Measurements from ENCODE around the gene CHPF2. TPM values are rescaled to one million over a fixed set of nuclear protein-coding genes. Genes with fewer than 3 reads are reported as not detected.

The CHPF2 gene, protein sequence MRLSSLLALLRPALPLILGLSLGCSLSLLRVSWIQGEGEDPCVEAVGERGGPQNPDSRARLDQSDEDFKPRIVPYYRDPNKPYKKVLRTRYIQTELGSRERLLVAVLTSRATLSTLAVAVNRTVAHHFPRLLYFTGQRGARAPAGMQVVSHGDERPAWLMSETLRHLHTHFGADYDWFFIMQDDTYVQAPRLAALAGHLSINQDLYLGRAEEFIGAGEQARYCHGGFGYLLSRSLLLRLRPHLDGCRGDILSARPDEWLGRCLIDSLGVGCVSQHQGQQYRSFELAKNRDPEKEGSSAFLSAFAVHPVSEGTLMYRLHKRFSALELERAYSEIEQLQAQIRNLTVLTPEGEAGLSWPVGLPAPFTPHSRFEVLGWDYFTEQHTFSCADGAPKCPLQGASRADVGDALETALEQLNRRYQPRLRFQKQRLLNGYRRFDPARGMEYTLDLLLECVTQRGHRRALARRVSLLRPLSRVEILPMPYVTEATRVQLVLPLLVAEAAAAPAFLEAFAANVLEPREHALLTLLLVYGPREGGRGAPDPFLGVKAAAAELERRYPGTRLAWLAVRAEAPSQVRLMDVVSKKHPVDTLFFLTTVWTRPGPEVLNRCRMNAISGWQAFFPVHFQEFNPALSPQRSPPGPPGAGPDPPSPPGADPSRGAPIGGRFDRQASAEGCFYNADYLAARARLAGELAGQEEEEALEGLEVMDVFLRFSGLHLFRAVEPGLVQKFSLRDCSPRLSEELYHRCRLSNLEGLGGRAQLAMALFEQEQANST
- 10 to 100 TPM in 2 of 3 donors, 1 to 10 TPM in 1; 9.9 to 19.1 (median 10.9) TPM for polyA plus RNA-seq

DNA sequence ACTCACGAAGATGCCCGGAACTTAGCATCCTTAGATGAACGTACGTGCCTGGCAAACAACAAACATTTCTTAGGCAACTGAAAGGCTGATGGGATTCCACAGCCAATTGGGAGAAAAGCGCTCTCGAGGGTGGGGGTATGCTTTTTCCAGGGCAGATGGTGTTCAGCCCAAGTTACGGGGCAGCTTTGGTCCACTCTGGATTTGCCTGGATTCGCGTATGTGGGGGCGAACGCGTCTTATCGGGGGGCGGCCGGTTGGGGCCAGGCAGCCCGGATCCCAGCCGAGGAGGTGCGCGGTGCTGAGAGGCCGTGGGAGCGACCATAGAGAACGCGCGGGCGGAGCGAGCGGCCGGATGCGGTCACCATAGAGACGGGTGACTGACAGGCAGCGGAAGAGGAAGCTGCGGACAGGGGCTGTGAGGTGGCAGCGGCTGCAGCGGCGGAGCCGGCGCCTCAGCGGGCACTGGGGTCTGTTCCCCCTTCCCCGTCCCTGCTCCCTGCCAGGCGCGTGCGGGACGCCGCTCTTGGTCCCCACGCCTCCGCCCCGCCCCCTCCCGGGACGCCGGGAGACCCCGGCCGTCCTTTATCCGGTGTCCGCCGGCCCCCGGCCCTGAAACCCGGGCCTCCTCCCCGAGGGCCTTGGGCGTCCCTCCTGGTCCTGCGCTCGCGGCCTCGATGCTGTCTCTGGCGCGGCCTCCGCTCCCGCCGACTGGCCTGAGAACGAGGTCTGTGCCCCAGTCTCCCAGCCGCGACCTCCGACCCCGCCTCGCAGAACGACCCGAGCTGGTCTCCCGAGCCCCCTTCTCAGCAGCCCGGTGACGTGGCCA is at the start of gene CHPF2:
TSS of gene CHPF2 (plus strand) at position 393 of the 826 bp plus-strand sequence. CDS start 1,529 bp downstream, outside the sequence.
- 0 to 1% (median 1%) methylated on average over 64 to 73 of the region's 79 CpGs for WGBS, 3 donors
- H3K27ac ChIP-seq (ENCODE audit: low read depth, low read length) = no peak within 1 kb of the TSS

DNA sequence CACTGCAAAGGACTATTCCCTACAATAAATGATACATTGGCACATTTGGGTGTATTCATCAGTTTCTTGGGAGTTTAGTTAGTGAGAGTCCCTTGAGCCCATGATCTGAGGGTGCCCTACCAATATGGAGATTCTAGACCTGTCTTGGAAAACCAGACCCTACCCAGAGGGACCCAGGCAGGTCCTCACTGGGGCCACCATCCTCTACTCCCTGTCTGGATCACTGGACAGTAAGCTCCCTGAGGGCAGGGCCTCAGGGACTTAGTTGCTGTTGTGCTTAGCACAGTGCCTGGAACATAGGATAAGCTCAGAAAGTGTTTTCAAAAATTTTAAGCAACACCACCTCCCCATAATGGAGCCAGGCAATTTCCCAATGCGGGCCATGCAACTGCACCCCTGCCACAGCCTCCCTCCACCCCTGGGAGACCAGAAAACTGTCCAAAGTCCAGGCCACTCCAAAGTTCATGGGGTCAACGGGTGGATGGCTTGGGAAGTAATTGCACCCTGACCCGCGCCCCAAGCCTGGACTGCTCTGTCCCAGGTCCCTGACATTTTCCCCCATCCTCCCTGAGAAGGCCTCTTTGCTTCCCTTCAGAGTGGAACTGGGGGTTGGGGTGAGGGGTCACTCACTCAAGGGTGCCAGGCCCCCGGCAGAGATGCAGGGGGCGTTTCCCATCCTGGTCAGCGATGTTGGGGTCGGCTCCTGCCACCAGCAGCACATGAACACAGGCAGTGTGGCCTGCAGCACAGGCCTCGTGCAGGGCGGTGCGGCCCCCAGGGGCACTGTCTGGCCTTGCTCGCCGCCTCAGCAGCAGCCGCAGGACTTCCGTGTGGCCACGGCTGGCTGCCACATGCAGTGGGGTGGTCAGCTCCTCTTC is 46.3 kb upstream of the CHPF2 start:
- no peak overlapping the region for H3K27ac ChIP-seq (ENCODE audit: low read depth, low read length)
- WGBS, 3 donors = 69 to 81% (median 80%) methylated on average over 16 of the region's 16 CpGs

DNA sequence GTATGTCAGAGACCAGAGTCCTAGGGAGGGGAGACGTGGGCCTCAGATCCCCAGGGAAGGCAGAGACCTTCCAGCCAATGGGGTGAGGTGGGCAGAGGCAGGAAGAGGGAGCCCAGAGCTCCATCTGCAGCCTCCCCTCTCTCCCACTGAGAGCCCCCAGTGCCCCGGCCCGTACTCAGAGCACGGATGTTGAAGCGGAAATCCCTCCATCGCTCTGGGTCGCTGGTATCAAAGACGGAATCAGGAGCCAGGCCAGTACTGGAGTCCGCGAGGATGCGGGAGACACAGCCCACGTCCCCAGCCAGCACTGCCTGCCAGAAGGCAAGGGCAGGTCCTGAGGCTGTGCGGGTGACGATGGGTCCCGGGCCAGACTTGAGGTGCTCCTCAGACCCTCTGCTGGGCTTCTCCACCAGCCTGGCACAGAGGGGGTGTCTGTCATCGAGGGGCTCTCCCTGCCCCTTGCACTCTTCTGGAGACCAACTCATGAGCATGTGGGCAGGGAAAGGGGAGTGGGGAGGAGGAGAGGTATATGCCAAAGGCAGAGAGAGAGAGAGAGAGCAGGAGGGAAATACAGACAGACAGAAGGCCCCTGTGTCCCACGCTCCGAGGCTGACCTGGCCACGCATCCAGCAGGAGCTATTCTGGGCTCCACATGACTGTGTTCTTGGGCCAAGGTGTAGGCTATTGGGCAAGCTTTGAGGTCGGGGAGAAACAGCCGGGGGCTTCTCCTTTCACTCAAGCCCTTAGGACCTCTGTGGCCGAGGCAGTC is 45.5 kb upstream of the CHPF2 start, which contains the start of gene ASB10:
TSS of gene ASB10 (minus strand) at position 611 of the 769 bp plus-strand sequence. CDS start at position 491, 120 bp downstream.
- H3K27ac ChIP-seq (ENCODE audit: low read depth, low read length) = no peak within 1 kb of the TSS
- 68 to 74% (median 71%) methylated on average over 22 of the region's 22 CpGs for WGBS, 3 donors

DNA sequence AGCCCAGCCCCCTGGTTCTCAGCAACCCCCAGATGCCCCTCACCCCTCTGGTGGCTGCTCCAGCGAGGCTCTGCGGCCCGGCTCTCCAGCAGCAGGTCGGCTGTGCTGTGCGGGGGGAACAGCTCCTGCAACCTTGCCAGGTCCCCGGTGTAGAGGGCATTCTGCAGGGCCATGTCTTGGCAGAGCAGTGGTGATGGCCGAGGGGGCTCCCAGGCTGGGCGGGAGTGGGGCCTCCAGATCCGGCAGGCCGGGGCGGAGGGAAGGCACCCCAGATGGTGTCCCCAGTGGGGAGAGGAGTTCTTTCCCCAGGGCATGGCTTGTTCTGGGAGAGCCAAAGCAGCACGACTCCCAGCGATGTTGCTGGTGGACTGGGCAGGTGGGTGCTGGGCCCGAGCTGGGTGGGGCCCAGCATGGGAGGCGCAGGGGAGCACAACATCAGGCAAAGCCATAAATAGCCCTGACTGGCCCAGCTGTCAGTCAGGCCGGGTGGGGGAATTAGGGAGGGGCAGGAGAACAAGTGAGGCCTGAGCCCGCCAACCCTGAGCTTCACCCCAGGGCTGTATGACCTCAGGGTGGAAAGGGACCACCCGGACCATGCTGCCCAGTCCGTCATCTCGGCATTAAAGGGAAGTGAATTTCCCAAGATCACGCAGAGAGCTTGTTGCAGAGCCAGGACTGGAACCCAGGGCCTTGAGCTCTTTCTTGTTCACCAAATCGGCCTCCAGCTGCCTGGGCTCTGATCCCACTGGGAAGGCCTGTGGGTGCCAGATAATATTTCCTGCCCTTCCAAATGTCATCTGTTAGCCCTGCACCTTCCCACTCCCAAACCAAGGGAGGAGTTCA is 44.7 kb upstream of the CHPF2 start:
- 85 to 89% (median 86%) methylated on average over 22 of the region's 22 CpGs for WGBS, 3 donors

DNA sequence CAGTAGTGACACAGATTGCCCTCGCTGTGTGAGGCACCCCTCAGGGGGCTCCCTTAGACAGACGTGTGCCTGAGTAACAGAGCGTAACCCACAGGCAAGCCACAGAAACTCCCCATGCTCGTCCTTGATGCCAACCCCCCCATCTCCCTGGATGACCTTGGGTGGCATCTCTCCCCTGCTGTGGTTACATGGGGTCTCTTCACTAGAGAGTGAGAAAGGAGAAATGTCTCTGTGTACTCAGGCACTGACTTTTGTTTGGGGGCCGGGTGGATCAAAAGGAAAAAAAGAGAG is 44.1 kb upstream of the CHPF2 start:
- no peak overlapping the region for H3K27ac ChIP-seq (ENCODE audit: low read depth, low read length)
- WGBS, 3 donors = 56 to 69% (median 61%) methylated on average over 5 of the region's 5 CpGs

More for the DNA sequence above, 44.7 kb upstream of the CHPF2 start:
- no peak overlapping the region for H3K27ac ChIP-seq (ENCODE audit: low read depth, low read length)

DNA sequence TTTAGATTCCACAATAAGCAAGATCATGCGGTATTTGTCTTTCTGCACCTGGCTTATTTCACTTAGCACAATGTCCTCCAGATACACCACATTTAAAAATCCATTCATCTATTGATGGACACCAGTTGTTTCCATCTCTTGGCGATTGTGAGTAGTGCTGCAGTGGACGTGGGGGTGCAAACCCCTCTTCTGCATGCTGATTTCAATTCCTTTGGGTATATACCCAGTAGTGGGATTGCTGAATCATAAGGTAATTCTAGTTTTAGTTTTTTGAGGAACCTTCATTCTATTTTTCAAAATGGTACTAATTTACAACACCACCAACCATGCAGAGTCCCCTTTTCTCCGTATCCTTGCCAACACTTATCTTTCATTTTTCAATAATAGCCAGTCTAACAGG is 43.2 kb upstream of the CHPF2 start:
- no peak overlapping the region for H3K27ac ChIP-seq (ENCODE audit: low read depth, low read length)
- WGBS, 3 donors = 50 to 86% (median 81%) methylated on average over 4 of the region's 4 CpGs

DNA sequence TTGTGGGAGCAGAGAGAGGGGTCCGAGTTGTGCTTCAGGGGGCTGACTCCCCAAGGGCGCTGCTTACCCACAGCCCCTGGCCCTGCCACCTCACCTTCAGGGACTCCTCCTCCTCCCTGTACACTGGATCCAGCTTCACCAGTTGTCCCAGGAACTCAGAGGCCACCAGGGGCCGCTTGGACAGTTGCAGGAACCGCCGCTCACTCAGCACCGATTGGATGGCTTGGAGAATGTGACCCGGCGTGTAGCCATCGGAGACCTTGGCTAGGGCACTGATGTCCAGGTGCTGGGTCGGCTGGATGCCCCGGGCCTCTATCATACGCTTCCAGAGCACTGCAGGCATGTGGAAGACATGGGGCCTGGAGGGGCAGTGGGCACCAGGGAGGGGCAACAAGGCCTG is 40.7 kb upstream of the CHPF2 start:
- H3K27ac ChIP-seq (ENCODE audit: low read depth, low read length) = no peak overlapping the region
- 78 to 83% (median 81%) methylated on average over 12 of the region's 12 CpGs for WGBS, 3 donors

DNA sequence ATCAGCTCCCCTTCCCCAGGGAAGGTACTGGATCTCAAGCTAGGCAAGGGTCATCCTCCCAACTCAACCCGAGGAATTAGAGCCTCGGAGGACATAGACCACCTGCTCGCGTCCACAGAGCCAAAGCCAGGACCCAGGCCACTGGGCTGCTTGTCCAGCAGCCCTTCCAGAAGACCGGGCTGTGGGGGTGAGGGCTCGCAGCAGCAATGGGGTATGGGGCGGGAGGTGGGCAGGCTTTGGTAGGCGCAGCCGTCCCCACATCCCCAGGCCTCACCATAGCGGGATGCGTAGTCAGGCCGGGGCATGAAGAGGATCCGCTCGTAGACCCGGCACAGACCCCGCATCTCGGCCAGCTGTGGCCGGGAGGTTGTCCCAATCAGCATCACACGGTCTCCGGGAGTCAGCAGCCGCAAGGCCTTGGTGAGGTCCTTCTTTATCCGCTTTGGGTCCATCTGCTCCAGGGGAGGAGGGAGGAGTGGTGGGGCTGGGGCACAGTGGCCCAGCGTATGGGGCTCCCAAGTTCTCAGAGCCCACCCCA is 40.2 kb upstream of the CHPF2 start:
- no peak overlapping the region for H3K27ac ChIP-seq (ENCODE audit: low read depth, low read length)
- WGBS, 3 donors = 93 to 96% (median 95%) methylated on average over 23 of the region's 23 CpGs

DNA sequence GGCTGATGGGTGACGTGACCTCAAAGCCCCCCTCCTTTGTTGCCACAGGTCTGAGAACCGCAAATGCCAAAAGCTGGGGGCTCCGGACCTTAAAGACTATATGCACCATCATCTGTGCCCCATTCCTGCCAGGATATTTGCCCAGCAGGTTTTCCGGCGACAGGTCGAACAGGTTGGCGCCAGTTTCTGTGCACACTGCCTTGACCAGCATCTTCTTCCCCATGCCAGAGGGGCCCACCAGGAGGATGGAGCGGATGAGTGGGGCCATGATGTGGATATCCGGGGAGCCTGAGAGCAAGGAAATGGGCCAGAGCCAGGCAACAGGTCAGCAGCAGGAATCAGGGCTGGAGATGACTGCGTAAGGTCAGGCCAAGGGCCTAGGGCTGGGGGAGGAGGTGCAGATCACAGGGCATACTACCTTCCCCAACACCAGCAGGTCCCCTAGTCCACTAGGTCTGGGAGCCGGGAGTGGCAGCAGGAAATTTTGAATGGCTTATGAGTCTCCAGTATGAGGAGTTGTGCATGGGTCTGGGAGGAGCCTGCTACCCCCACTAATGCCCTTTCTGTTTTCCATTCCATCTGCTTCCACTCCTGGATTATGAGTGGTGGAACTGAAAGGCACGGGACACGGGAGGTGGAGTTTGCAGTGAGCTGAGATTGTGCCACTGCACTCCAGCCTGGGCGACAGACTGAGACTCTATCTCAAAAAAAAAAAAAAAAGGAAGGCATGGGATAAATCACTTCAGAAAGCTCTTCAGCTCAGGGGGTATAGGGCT is 38.9 kb upstream of the CHPF2 start:
- WGBS, 3 donors = 92 to 93% (median 93%) methylated on average over 14 of the region's 14 CpGs
- no peak overlapping the region for H3K27ac ChIP-seq (ENCODE audit: low read depth, low read length)

DNA sequence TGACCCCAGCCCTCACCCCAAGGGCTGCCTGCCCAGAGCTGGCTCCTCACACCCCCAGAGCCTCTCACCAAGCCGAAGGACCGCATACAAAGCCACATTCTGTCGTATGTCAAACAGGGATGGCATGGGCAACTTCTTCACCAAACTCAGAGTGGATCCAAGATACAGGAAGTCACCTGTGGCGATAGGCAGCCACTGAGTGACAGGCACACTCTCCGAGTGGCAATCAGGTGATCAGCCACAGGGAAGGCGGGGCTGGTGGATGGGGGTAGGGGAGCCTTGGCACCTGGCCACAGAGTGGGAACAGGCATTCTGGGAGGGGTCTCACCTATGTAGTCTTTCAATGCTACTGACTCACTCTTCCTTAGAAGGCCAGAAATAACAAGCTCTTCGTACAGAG is 38.1 kb upstream of the CHPF2 start:
- no peak overlapping the region for H3K27ac ChIP-seq (ENCODE audit: low read depth, low read length)
- 70 to 75% (median 74%) methylated on average over 7 of the region's 7 CpGs for WGBS, 3 donors

DNA sequence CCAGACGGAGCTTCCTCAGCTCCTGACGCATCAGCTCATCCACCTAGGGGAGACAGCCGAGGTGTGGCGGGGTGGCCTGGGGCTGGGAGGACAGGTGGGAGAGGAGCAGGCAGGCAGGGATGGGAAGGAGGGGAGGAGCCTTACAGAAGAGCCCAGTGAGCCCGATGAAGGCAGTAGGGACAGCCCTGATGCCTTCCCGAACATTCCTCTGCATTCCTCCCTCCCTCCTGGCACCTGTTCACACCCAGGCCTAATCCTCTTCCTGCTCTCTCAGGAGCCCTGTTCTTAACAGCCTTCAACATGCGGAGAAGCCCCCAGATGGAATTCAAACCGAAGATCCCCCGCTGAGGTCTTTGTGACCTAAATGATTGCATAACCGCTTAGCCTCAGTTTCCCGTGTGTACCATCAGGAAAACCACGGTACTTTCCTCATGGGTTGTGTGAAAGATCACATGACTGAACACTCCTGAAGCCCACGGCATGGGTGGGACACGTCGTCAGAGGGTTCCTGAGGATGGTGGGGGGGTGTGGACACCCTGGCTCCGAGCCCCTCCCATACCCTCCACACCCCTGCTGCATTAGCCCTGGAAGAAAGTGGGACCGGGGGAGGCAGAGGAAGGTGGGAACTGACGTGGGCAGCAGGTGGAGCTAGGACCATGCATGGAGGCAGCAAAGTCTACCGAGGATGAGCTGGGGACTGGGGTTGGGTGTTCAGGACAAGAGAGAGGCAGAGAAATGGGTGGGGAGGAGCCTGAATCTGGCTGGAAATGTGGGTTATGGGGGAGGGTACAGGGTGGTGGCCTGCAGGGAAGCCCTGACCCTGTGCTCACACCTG is 36.5 kb upstream of the CHPF2 start:
- no peak overlapping the region for H3K27ac ChIP-seq (ENCODE audit: low read depth, low read length)
- 52 to 54% (median 52%) methylated on average over 19 of the region's 19 CpGs for WGBS, 3 donors

DNA sequence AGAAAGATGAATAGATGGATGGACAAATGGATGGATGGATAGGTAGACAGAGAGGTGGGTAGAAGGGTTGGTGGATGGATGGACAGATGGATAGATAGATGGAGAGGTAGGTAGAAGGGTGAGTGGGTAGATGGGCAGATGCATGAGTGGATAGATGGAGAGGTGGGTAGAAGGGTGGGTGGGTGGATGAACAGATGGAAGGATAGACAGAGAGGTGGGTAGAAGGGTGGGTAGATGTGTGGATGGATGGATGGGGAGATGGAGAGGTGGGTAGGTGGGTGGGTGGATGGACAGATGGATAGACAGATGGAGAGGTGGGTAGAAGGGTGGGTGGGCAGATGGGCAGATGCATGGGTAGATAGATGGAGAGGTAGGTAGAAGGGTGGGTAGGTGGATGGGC is 34.4 kb upstream of the CHPF2 start:
- no peak overlapping the region for H3K27ac ChIP-seq (ENCODE audit: low read depth, low read length)

DNA sequence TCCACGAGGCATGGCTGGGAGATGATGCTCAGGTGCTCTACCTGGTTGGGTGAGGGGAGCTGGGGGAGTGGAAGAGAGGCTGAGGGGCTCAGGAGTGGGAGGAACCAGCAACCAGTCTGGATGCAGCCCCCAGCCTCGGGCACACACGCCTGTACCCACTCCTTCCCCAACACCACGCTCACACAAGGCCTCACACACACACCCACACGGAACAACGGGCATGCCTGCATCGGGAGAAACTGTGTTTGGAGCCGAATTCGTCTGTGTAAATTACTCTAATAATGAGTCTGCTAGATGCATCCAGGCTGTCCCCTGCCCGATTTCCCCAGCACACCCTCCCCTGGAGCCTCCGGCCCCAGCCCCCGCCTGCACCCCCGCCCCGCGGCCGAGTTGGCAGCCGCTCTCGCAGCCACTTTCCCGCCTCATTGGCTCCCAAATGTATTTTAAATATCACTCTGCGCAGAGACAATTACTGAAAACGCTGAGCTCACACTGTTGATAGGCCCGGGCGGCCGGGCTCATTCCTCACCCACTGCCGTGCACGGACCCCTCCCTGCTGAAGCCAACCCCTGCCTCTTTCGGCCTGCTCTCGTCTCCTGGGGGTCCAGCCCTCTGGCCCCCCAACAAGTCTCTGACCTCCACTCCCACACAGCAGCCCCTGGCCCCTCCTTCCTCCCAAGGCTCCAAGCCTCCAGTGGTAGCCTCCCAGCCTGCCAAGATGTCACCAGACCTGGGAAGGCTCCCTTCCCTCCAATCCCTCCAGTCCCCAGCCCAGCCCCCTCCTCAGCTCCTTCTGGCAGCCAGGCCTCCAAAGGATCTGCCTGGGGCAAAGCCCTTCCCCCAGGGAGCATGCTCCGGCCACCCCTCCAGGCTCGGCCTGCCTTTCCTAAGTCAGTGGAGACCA is 33.1 kb upstream of the CHPF2 start:
- 46 to 57% (median 49%) methylated on average over 30 of the region's 30 CpGs for WGBS, 3 donors

DNA sequence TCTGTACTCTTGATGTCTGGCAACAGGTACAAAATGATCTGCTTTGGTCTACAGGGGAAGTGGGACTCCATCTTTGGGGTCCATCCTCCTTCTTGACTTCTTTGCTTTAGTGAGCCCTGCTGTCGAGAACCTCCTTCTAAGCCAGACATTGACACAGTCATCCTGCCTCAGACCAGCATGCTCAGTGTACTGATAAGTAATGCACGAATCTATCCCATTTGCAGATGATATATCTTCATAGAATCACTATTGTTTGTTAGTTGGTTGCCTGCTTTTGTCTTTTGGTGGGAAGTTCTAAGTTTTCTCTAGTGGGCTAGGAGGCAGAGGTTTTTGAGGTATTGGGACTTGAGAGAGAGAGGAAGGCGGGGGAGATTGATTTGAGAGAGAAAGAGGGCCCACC is 30.9 kb upstream of the CHPF2 start:
- 69 to 86% (median 86%) methylated on average over 3 of the region's 3 CpGs for WGBS, 3 donors
- H3K27ac ChIP-seq (ENCODE audit: low read depth, low read length) = no peak overlapping the region

More for the DNA sequence above, 33.1 kb upstream of the CHPF2 start:
- no peak overlapping the region for H3K27ac ChIP-seq (ENCODE audit: low read depth, low read length)

Measured in adipose tissue (tissue), 3 donors.